OCI-LY3 (cell line): Measurements from ENCODE around the gene MTIF3.

Experiments used
- CTCF ChIP-seq: fragments of 200-600, 300-600 bp; sonication (generic); IDR thresholded peaks from 2 replicates; pipeline ENCODE4 v1.5.1; 2014; ENCODE audit warnings: antibody characterized with exemption, low read length, low read depth
- EZH2phosphoT487 ChIP-seq: fragments of 200-600 bp; shearing (Covaris generic); IDR thresholded peaks from 2 replicates; pipeline ENCODE4 v1.6.1; 2018; ENCODE audit warnings: antibody characterized with exemption, mixed run types, low read depth

GRCh38 chr13:27406178-27406939, 44.0 kb downstream of the MTIF3 start:
- TF ChIP-seq CTCF, result peak; percentile 88
- no peak for TF ChIP-seq EZH2phosphoT487
